ENCODE measurements around the gene ZNF605. TPM values are rescaled to one million over a fixed set of nuclear protein-coding genes. Genes with fewer than 3 reads are reported as not detected.
"Not testable (repeated sequence)": the region's sequence is repeated elsewhere in the genome, so short reads cannot be mapped to it uniquely, and the experiment has no call there.

Gene ZNF605
- total and polyA plus RNA-seq, 12 donors: 2.7 to 16.3 (median 8.1) TPM

- peak in 1 of 7 donors; percentile 23 for DNase-seq
- Histone ChIP-seq H3K27me3 (no peaks in the 10 kb centered on the region), H3K4me3 (no peak overlapping the region), H3K36me3 (replicated peaks in 1 of 2) (no peaks in the 10 kb centered on the region), H3K9me3 (replicated peaks in 1 of 3) (no peaks in the 10 kb centered on the region), H3K4me1 (replicated peaks in 1 of 2) (no peaks in the 10 kb centered on the region), H3K27ac (no peak overlapping the region)
- TF ChIP-seq CTCF (IDR thresholded peaks at IDR 0.05): no peak
- intact Hi-C loops (cut with DNase I): no loop called here
- 93 to 97% (median 95%) methylated on average over 7 to 12 of the region's 12 CpGs for WGBS, 4 donors
Observed at GRCh38 chr12:132966676-132967415, 10.7 kb upstream of the ZNF605 start.

GRCh38 chr12:132965796-132966195 is 9.7 kb upstream of the ZNF605 start:
- no peaks in the 10 kb centered on the region for H3K27me3 ChIP-seq

GRCh38 chr12:132963947-132964346 is 7.8 kb upstream of the ZNF605 start:
- H3K9me3 ChIP-seq (replicated peaks in 1 of 3); H3K27ac ChIP-seq; H3K4me1 ChIP-seq (replicated peaks in 1 of 2); H3K27me3 ChIP-seq; H3K36me3 ChIP-seq (replicated peaks in 1 of 2); H3K4me3 ChIP-seq; intact Hi-C loops (cut with DNase I): not testable (repeated sequence)
- WGBS, 4 donors: 57 to 61% (median 59%) methylated on average over 9 to 10 of the region's 10 CpGs
- DNase-seq: peak in 5 of 7 donors; percentile 37 to 76 (median 53)
- TF ChIP-seq CTCF (IDR thresholded peaks at IDR 0.05): peak in 5 of 6 experiments; percentile 17 to 45 (median 31)

More at GRCh38 chr12:132965796-132966195, 9.7 kb upstream of the ZNF605 start:
- no peaks in the 10 kb centered on the region for H3K36me3 ChIP-seq (replicated peaks in 1 of 2)
- no peaks in the 10 kb centered on the region for H3K9me3 ChIP-seq (replicated peaks in 1 of 3)
- no peak overlapping the region for H3K4me3 ChIP-seq
- H3K27ac ChIP-seq: no peak overlapping the region
- intact Hi-C loops (cut with DNase I): no loop called here
- no peak for DNase-seq
- WGBS, 4 donors: 94 to 96% (median 94%) methylated on average over 12 of the region's 12 CpGs
- no peak for TF ChIP-seq POLR2A (IDR thresholded peaks at IDR 0.05)
- no peak for TF ChIP-seq CTCF (IDR thresholded peaks at IDR 0.05)
- no peaks in the 10 kb centered on the region for H3K4me1 ChIP-seq (replicated peaks in 1 of 2)

GRCh38 chr12:132961790-132962189 is 5.7 kb upstream of the ZNF605 start:
- H3K27me3 ChIP-seq; intact Hi-C loops (cut with DNase I); H3K36me3 ChIP-seq (replicated peaks in 1 of 2); H3K9me3 ChIP-seq (replicated peaks in 1 of 3); H3K4me1 ChIP-seq (replicated peaks in 1 of 2); H3K27ac ChIP-seq; H3K4me3 ChIP-seq: not testable (repeated sequence)
- 98 to 99% (median 98%) methylated on average over 14 of the region's 14 CpGs for WGBS, 4 donors
- peak in 1 of 7 donors; percentile 38 for DNase-seq
